Natural killer cell (primary cell): ENCODE results near the gene IKBIP. TPM values are rescaled to one million over a fixed set of nuclear protein-coding genes. Genes with fewer than 3 reads are reported as not detected.

Experiments
- ATAC-seq, 3 donors: fragments of 150-1000 bp in 2 of 3; fragments of 200-7000 bp in 1 of 3; cut with Tn5 transposase; 1 replicate in 1 of 3; 2 replicates in 2 of 3; pipeline ENCODE4 v1.10.0; 2021; ENCODE audit warnings: mild to moderate bottlenecking in 2 of 3, moderate library complexity in 2 of 3
- DNase-seq, 2 donors: peaks; one replicate each; pipeline versions ENCODE4 v3.0.0 to v3.0.0-alpha.2; 2013 to 2021; ENCODE audit warnings: mixed read lengths in 1 of 2
- H3K27ac ChIP-seq: one replicate; pipeline ENCODE4 v1.5.1; 2013; ENCODE audit warnings: mild to moderate bottlenecking, low read length
- H3K27me3 ChIP-seq: one replicate; pipeline ENCODE4 v1.6.1; 2013; ENCODE audit warnings: low read length; ENCODE audit not compliant: control insufficient read depth, insufficient read depth
- H3K36me3 ChIP-seq: one replicate; pipeline ENCODE4 v1.6.1; 2013; ENCODE audit warnings: low read length; ENCODE audit not compliant: control insufficient read depth, insufficient read depth
- H3K4me1 ChIP-seq: one replicate; pipeline ENCODE4 v1.6.1; 2013; ENCODE audit warnings: low read length; ENCODE audit not compliant: control insufficient read depth, insufficient read depth
- H3K4me3 ChIP-seq: one replicate; pipeline ENCODE4 v1.5.1; 2013; ENCODE audit warnings: low read length
- H3K9me3 ChIP-seq: one replicate; pipeline ENCODE4 v1.6.1; 2013; ENCODE audit warnings: low read length; ENCODE audit not compliant: control insufficient read depth, insufficient read depth
- H3K27ac Mint-ChIP-seq, 2 donors: one replicate each; pipeline ENCODE4 v1.8.0; 2022; ENCODE audit warnings: mild to moderate bottlenecking in 2 of 2, mixed read lengths in 2 of 2, moderate library complexity in 1 of 2
- H3K27me3 Mint-ChIP-seq, 2 donors: one replicate each; pipeline ENCODE4 v1.8.0; 2022; ENCODE audit warnings: low read depth in 2 of 2, mixed read lengths in 2 of 2
- H3K36me3 Mint-ChIP-seq: one replicate; pipeline ENCODE4 v1.8.0; 2022; ENCODE audit warnings: mixed read lengths
- H3K4me1 Mint-ChIP-seq, 2 donors: one replicate each; pipeline ENCODE4 v1.8.0; 2022; ENCODE audit warnings: mixed read lengths in 2 of 2
- H3K4me3 Mint-ChIP-seq: one replicate; pipeline ENCODE4 v1.8.0; 2022; ENCODE audit warnings: mild to moderate bottlenecking, moderate library complexity, mixed read lengths
- H3K9me3 Mint-ChIP-seq, 2 donors: one replicate each; pipeline ENCODE4 v1.8.0; 2022; ENCODE audit warnings: mixed read lengths in 2 of 2
- WGBS: methylation state at CpG from one replicate; pipeline ENCODE4 v1.1.7; 2013; ENCODE audit warnings: missing lambda C conversion rate; ENCODE audit not compliant: insufficient coverage; 5-methylcytosine and 5-hydroxymethylcytosine counted together
- intact Hi-C: fragments of 100-400 bp; cut with micrococcal nuclease; formaldehyde crosslinking; loops from one replicate; pipeline ENCODE4 v1.14.2; 2022
- total RNA-seq, 4 donors: library from RNA; stranded (reverse); fragments of 120-200 nt in 1 of 4; gene quantifications; one replicate each; pipeline versions ENCODE4 v1.2.3 to v1.2.4, GENCODE V29; 2013 to 2022
- TF ChIP-seq, protein P1 (sequence below): fragments of 200-600 bp; IDR thresholded peaks from one replicate; pipeline ENCODE4 v1.8.0; 2022; ENCODE audit warnings: antibody characterized with exemption

The IKBIP gene
- total RNA-seq, 3 donors from 2014 or later (not counting 1 experiment from before 2014, with no cell fraction given), result 3.9 to 6.3 (median 4.6) TPM

DNA sequence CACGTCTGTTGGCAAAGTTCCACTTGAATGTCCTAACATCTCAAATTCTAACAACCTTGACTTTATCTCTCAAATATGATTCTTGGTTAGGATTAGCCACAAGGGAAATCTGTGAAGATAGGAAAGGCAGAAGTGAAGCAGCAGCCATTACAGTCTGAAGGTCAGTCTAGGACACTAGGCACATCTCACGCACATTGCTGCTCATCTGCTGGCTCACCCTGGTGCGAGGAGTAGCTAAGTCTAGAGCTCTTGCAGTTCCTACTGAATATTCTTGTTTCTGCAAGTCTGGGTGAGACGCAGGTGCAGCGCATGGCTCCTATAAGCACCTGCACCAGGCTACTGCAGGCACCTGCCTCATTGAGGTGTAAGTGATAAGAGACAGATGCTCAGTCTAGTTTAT is 57.5 kb downstream of the IKBIP start:
- Histone ChIP-seq H3K4me1 (no peaks in the 10 kb centered on the region), H3K27me3 (no peaks in the 10 kb centered on the region), H3K9me3 (no peaks in the 10 kb centered on the region), H3K36me3 (no peaks in the 10 kb centered on the region), H3K27ac (no peak overlapping the region), H3K4me3 (no peak overlapping the region)
- H3K4me3 Mint-ChIP-seq, result no peak overlapping the region
- DNase-seq (no peak), ATAC-seq (no peak)
- 94% methylated on average over 5 of the region's 5 CpGs for WGBS
- no peaks in the 10 kb centered on the region for H3K4me1 Mint-ChIP-seq
- intact Hi-C loops, result no loop called here
- TF ChIP-seq, protein P1, sequence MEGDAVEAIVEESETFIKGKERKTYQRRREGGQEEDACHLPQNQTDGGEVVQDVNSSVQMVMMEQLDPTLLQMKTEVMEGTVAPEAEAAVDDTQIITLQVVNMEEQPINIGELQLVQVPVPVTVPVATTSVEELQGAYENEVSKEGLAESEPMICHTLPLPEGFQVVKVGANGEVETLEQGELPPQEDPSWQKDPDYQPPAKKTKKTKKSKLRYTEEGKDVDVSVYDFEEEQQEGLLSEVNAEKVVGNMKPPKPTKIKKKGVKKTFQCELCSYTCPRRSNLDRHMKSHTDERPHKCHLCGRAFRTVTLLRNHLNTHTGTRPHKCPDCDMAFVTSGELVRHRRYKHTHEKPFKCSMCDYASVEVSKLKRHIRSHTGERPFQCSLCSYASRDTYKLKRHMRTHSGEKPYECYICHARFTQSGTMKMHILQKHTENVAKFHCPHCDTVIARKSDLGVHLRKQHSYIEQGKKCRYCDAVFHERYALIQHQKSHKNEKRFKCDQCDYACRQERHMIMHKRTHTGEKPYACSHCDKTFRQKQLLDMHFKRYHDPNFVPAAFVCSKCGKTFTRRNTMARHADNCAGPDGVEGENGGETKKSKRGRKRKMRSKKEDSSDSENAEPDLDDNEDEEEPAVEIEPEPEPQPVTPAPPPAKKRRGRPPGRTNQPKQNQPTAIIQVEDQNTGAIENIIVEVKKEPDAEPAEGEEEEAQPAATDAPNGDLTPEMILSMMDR, result no peak
- no peaks in the 10 kb centered on the region for H3K9me3 Mint-ChIP-seq
- no peak overlapping the region for H3K27ac Mint-ChIP-seq
- H3K36me3 Mint-ChIP-seq, result no peaks in the 10 kb centered on the region
- H3K27me3 Mint-ChIP-seq, result no peaks in the 10 kb centered on the region

GRCh38 chr12:98582093-98582492 is 62.5 kb downstream of the IKBIP start:
- Histone ChIP-seq H3K4me3 (no peak overlapping the region), H3K27ac (no peak overlapping the region), H3K9me3 (no peaks in the 10 kb centered on the region), H3K36me3 (no peaks in the 10 kb centered on the region), H3K27me3 (no peaks in the 10 kb centered on the region), H3K4me1 (no peaks in the 10 kb centered on the region)
- no peaks in the 10 kb centered on the region for H3K36me3 Mint-ChIP-seq
- no peak for ATAC-seq
- H3K4me1 Mint-ChIP-seq, result no peaks in the 10 kb centered on the region
- TF ChIP-seq, protein P1, result no peak
- no peaks in the 10 kb centered on the region for H3K9me3 Mint-ChIP-seq
- 94% methylated on average over 6 of the region's 6 CpGs for WGBS
- intact Hi-C loops, result no loop called here
- H3K27me3 Mint-ChIP-seq, result peaks cover 0 to 2% of the 10 kb centered on the region in 2 donors
- no peak overlapping the region for H3K27ac Mint-ChIP-seq
- H3K4me3 Mint-ChIP-seq, result no peak overlapping the region
- DNase-seq, result no peak

GRCh38 chr12:98581101-98581500 is 63.5 kb downstream of the IKBIP start:
- TF ChIP-seq, protein P1, result no peak

GRCh38 chr12:98580695-98581094 is 63.9 kb downstream of the IKBIP start:
- H3K27ac Mint-ChIP-seq, result no peak overlapping the region
- H3K9me3 Mint-ChIP-seq, result no peaks in the 10 kb centered on the region
- no peaks in the 10 kb centered on the region for H3K36me3 Mint-ChIP-seq
- ATAC-seq (no peak), DNase-seq (no peak)
- TF ChIP-seq, protein P1, result no peak
- no peaks in the 10 kb centered on the region for H3K9me3 ChIP-seq
- H3K4me3 ChIP-seq, result no peak overlapping the region
- H3K27me3 Mint-ChIP-seq, result peaks cover 0 to 2% of the 10 kb centered on the region in 2 donors
- no peaks in the 10 kb centered on the region for H3K4me1 Mint-ChIP-seq
- WGBS, result 97% methylated on average over 4 of the region's 5 CpGs
- H3K4me1 ChIP-seq, result no peaks in the 10 kb centered on the region
- H3K4me3 Mint-ChIP-seq, result no peak overlapping the region
- intact Hi-C loops, result no loop called here
- no peaks in the 10 kb centered on the region for H3K36me3 ChIP-seq
- no peak overlapping the region for H3K27ac ChIP-seq
- H3K27me3 ChIP-seq, result no peaks in the 10 kb centered on the region

More at GRCh38 chr12:98581101-98581500, 63.5 kb downstream of the IKBIP start:
- no peaks in the 10 kb centered on the region for H3K9me3 ChIP-seq
- Mint-ChIP-seq H3K36me3 (no peaks in the 10 kb centered on the region), H3K9me3 (no peaks in the 10 kb centered on the region), H3K27me3 (peaks cover 0 to 2% of the 10 kb centered on the region in 2 donors), H3K27ac (no peak overlapping the region), H3K4me1 (no peaks in the 10 kb centered on the region), H3K4me3 (no peak overlapping the region)
- no peak for ATAC-seq
- H3K27me3 ChIP-seq, result no peaks in the 10 kb centered on the region
- intact Hi-C loops, result no loop called here
- H3K36me3 ChIP-seq, result no peaks in the 10 kb centered on the region
- no peaks in the 10 kb centered on the region for H3K4me1 ChIP-seq
- no peak overlapping the region for H3K4me3 ChIP-seq
- no peak for DNase-seq
- no peak overlapping the region for H3K27ac ChIP-seq
- no CpG with 5 or more reads among the region's 1 CpG for WGBS
